Measurements from ENCODE around the gene NAP1L4.

Gene NAP1L4

DNA sequence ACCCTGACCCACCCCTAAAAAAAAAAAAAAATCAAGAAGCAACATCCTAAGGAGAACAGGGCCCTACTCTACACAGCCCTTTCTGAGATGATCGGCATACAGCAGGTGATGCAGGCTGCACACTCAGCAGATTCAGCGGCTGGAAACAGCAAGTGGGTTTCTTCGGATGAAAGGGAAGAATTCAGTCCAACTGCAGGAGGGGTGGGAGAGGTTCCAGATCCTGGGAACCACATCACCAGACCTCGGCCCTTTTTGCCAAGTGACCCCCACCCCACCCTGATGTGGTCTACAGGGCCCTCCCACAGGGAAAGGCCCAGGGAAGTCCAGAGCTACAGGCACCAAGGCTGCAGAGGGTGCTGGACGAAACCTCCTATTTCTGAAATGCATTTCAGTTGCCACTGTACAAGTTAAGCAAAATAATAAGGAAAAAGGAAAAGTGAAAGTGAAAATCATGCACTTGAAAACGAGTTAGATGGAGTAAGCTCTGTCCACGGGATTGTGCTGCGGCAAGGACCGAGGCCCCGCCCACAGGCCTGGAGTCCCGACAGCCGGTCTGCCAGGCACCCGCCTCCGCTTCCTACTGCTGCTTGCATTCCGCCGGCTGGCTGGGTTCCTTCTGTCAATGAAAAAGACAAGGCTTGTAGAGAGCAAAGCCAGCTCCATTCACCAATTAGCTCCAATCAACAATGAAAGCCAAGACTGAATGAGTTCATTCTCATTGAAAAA is 46.9 kb downstream of the NAP1L4 start:
- no peak overlapping the region for H3K4me3 ChIP-seq (ENCODE audit: low read depth, low read length)
- DNase-seq (ENCODE audit: low read depth) = no peak

DNA sequence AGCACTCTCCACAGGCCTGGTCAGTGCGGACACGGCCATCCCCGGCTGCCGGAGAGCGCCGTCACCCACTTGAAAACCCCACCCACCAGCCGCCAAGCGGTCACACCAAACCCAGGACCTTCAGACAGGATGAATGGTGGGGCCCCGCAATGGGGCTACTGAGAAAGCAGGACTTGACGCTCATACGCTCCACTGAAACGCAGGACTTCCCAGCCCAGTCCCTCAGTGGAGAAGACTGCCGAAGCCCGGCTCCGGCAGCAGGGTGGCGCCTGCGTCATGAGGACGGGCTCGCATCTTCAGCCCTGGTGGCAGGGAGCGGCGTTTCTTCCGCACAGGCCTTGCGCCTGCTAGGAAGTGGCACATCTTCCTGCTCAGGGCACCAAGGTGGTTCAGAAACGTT is 47.6 kb downstream of the NAP1L4 start:
- no peak overlapping the region for H3K4me3 ChIP-seq (ENCODE audit: low read depth, low read length)
- TF ChIP-seq, protein P1, sequence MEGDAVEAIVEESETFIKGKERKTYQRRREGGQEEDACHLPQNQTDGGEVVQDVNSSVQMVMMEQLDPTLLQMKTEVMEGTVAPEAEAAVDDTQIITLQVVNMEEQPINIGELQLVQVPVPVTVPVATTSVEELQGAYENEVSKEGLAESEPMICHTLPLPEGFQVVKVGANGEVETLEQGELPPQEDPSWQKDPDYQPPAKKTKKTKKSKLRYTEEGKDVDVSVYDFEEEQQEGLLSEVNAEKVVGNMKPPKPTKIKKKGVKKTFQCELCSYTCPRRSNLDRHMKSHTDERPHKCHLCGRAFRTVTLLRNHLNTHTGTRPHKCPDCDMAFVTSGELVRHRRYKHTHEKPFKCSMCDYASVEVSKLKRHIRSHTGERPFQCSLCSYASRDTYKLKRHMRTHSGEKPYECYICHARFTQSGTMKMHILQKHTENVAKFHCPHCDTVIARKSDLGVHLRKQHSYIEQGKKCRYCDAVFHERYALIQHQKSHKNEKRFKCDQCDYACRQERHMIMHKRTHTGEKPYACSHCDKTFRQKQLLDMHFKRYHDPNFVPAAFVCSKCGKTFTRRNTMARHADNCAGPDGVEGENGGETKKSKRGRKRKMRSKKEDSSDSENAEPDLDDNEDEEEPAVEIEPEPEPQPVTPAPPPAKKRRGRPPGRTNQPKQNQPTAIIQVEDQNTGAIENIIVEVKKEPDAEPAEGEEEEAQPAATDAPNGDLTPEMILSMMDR (IDR thresholded peaks at IDR 0.05; ENCODE audit: insufficient read depth, low read depth, low read length, missing control alignments) = no peak
- no peak for DNase-seq (ENCODE audit: low read depth)

More for the DNA sequence above, 46.9 kb downstream of the NAP1L4 start:
- TF ChIP-seq, protein P1 (IDR thresholded peaks at IDR 0.05; ENCODE audit: insufficient read depth, low read depth, low read length, missing control alignments) = no peak

DNA sequence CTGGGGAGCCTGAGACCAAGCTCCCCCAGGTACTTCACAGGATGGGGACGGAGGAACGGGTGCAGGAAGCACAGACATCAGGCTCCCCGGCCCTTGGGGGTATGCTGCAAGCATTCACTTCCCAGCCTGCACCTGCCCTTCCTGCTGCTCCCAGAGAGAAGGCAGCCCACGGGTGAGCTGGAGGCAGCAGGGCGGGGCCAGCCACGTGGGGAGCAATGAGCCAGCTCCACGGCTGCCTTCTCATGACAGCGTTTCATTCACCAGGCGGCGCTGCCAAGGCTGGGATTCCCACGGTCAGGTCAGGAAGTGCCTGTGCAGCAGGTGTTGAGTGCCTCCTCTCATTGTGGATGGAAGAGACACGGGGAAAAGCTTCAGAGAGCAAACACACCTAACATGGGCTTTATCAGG is 48.4 kb downstream of the NAP1L4 start:
- DNase-seq (ENCODE audit: low read depth) = no peak
- H3K4me3 ChIP-seq (ENCODE audit: low read depth, low read length) = no peak overlapping the region
- TF ChIP-seq, protein P1 (IDR thresholded peaks at IDR 0.05; ENCODE audit: insufficient read depth, low read depth, low read length, missing control alignments) = no peak

DNA sequence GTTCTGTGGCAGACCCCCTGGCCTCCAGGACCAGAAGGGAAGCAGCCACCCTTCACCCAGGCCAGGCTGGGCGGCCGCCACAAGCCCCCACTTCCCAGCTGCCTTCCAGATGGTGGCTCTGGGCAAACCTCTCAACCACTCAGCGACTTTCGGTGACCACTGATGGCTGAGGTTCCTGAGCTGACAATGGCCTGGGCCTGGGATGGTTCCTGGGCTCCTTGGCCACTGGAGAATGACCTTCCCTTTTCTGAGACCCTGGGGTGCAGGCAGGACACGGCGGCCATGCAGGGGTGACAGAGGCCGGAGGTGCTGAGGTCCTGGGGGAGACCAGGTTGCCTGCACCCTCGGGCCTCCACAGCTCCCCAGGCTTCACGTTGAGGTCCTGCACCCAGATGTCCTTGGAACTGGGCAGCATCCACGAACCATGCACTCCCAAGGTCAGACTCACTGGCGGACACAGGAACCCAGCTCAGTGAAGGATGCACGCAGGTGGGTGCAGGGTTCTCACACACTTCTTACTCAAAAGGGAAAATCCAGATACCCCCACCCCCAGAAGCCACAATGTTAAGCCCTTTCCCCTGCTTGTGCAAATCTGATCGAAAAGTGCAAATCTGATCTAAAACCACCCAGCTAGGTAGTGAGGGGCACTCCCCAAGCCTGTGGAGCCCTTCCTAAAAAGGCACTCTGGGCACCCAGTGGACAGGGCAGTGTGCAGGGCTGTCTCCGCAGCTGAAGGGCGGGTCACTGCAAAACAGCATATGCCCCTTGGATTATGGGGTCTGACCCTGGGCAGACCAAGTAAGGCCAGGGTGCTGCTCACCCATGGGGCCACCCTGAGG is 49.0 kb downstream of the NAP1L4 start:
- no peak for DNase-seq (ENCODE audit: low read depth)
- TF ChIP-seq, protein P1 (IDR thresholded peaks at IDR 0.05; ENCODE audit: insufficient read depth, low read depth, low read length, missing control alignments) = no peak
- no peak overlapping the region for H3K4me3 ChIP-seq (ENCODE audit: low read depth, low read length)

DNA sequence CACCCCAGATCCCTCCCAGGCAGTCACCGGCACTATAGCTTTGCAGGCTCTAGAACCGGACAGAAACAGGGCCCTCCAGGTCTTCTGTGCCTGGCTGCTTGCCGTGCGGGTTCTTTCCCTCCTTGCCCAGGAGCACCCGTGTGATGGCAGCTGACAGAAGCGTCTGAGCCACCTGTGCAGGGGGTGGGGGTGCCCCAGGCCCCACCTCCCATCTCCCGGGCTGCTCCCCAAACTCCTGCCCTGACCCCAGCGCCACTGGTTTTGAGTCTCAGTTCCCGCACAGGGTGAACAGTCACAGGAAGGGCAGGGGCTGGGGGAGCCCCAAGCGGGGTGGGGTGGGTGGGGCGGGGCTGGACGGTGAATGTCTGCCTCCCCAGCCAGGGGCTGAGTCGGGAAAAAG is 49.7 kb downstream of the NAP1L4 start:
- DNase-seq (ENCODE audit: low read depth) = no peak
- TF ChIP-seq, protein P1 (IDR thresholded peaks at IDR 0.05; ENCODE audit: insufficient read depth, low read depth, low read length, missing control alignments) = no peak
- H3K4me3 ChIP-seq (ENCODE audit: low read depth, low read length) = no peak overlapping the region

DNA sequence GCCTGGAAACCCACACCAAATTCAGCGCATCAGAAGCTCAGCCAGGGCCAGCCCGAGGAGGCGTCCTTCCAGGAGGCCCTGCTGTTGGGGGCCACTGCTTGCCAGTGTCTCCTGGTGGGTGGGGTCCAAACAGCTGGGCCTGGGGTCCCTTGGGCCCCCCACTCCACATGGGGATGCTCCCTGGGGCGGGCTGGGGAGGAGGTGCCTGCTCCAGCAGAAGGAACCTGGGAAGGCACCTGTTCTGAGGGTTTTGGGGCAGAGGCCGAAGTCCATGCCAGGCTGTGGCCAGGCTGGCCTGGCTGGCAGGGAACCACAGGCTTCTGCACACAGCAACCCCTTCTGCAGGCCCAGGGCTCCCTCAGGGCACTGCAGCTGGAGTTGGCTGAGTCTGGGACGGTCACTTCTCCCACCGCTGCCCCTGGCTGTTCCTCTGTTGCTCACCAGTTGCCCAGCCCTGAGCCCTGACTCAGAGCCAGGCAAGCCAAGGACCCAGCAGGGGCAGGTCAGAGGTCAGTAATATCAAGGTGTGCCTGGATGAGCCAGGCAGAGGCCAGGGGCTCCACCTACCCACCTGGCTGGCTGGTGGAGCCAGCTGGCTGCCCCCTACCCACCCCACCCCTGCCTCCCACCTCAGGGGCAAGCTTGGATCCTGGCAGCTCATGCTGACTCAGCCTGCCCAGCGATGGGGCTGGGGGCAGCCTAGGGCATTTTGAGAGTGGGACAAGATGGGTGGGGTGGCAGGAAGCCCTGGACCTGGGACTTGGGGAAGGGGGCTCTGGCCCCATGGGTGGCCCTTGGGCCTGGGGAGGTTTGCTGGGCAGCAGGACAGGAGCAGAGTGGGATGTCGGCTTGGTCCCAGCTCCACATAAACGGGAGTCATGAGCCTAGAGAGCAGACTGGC is 51.0 kb downstream of the NAP1L4 start:
- TF ChIP-seq, protein P1 (IDR thresholded peaks at IDR 0.05; ENCODE audit: insufficient read depth, low read depth, low read length, missing control alignments) = no peak
- no peak for DNase-seq (ENCODE audit: low read depth)
- no peak overlapping the region for H3K4me3 ChIP-seq (ENCODE audit: low read depth, low read length)
